WTC11 (cell line): ENCODE results near the gene CRTC2.

ENCODE experiments used
- CTCF ChIP-seq: fragments of 200-600 bp; IDR thresholded peaks from 2 replicates; pipeline ENCODE4 v1.8.0; 2022; ENCODE audit warnings: antibody characterized with exemption
- ETV6 ChIP-seq: sonication (generic); formaldehyde crosslinking; IDR thresholded peaks from 2 replicates; pipeline ENCODE4 v1.8.1; 2022; ENCODE audit warnings: mild to moderate bottlenecking, missing genetic modification reagents
- FOXK1 ChIP-seq: sonication (generic); formaldehyde crosslinking; IDR thresholded peaks from 2 replicates; pipeline ENCODE4 v1.8.0; 2022; ENCODE audit warnings: mild to moderate bottlenecking, moderate library complexity, missing genetic modification reagents
- JUN ChIP-seq: sonication (generic); formaldehyde crosslinking; IDR thresholded peaks from 2 replicates; pipeline ENCODE4 v1.8.0; 2023; ENCODE audit warnings: mild to moderate bottlenecking, missing genetic modification reagents
- PREB ChIP-seq: sonication (generic); formaldehyde crosslinking; IDR thresholded peaks from 2 replicates; pipeline ENCODE4 v1.8.1; 2022; ENCODE audit warnings: mild to moderate bottlenecking, missing genetic modification reagents, moderate library complexity, borderline replicate concordance
- SP1 ChIP-seq: sonication (generic); formaldehyde crosslinking; conservative IDR thresholded peaks from 2 replicates; pipeline ENCODE4 v1.8.1; 2022; ENCODE audit warnings: missing genetic modification reagents
- TEAD1 ChIP-seq: sonication (generic); formaldehyde crosslinking; IDR thresholded peaks from 2 replicates; pipeline ENCODE4 v1.8.0; 2022; ENCODE audit warnings: mild to moderate bottlenecking, missing genetic modification reagents
- USF2 ChIP-seq: sonication (generic); formaldehyde crosslinking; IDR thresholded peaks from 2 replicates; pipeline ENCODE4 v1.8.1; 2023; ENCODE audit warnings: mild to moderate bottlenecking, missing genetic modification reagents, moderate library complexity
- ZBTB21 ChIP-seq: sonication (generic); formaldehyde crosslinking; IDR thresholded peaks from 2 replicates; pipeline ENCODE4 v1.8.1; 2023; ENCODE audit warnings: mild to moderate bottlenecking, missing genetic modification reagents, borderline replicate concordance

GRCh38 chr1:153978274-153978909 is 20.0 kb upstream of the CRTC2 start:
- TF ChIP-seq TEAD1 (no peak), CTCF (no peak), ETV6 (CRISPR knock-in tag) (no peak), FOXK1 (CRISPR knock-in tag) (no peak), PREB (no peak), USF2 (CRISPR knock-in tag) (no peak), ZBTB21 (CRISPR knock-in tag) (no peak), JUN (no peak), SP1 (CRISPR knock-in tag) (no peak)
